PFSK-1 (cell line): ENCODE data around the gene SDHB.

ENCODE experiments used
- POLR2AphosphoS5 ChIP-seq: IDR thresholded peaks from 2 replicates; pipeline ENCODE4 v1.6.1; 2012; ENCODE audit warnings: low read depth, mild to moderate bottlenecking, control low read depth, low read length, moderate library complexity
- SIN3A ChIP-seq: IDR thresholded peaks from 2 replicates; pipeline ENCODE4 v1.6.1; 2012; ENCODE audit warnings: mild to moderate bottlenecking, low read length, moderate library complexity, borderline replicate concordance; ENCODE audit not compliant: insufficient read depth
- TAF1 ChIP-seq: IDR thresholded peaks from 2 replicates; pipeline ENCODE4 v1.6.1; 2012; ENCODE audit warnings: low read length, control low read depth, borderline replicate concordance; ENCODE audit not compliant: insufficient read depth
- TF ChIP-seq, protein P1 (sequence below), 2 experiments: IDR thresholded peaks; 2 replicates each; pipeline versions ENCODE4 v1.6.1 to v1.8.0; 2011 to 2012; ENCODE audit warnings: low read depth in 2 of 2, low read length in 2 of 2, control low read depth in 1 of 2, inconsistent platforms in 1 of 2, mild to moderate bottlenecking in 1 of 2, moderate library complexity in 1 of 2; ENCODE audit not compliant: insufficient read depth in 1 of 2

DNA sequence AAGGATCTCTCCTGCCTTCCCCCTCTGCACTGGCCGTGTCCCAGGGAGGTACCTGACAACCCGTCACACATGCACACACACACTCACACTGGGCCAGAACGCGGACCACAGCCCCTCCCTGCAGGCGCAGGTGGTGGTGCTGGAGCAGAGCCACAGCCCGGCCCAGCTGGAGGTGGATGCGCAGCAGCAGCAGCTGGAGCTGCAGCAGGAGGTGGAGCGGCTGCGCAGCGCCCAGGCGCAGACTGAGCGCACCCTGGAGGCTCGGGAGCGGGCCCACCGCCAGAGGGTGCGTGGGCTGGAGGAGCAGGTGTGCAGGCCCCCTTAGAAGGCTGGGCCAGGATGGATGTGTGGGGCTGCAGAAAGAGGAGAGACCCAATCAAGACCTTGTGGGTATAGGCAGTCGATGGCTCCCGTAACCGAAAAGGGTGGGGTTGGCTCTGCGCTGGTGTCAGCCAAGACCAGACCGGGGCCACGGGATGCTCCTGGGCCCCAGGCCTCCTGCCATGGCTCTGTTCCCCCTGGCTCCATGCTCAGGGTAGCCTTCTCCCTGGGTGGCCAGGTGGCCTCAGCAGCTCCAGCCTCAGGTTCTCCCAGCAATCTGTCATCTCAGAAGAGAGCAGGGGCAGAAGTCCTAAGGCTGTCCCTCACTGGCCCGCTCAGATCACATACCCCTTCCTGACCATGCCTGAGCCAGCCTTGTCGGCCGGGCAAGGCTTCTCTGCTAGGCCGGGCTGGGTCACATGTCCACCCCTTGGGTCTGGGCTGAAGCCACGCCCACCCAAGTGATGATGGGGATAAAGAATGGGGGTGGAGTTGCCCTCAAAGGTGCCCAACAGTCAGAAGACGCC lies 82.3 kb downstream of the SDHB start:
- no peak for TF ChIP-seq SIN3A
- no peak; the same call in 1 of the 2 replicates for TF ChIP-seq POLR2AphosphoS5
- no peak for TF ChIP-seq TAF1
- TF ChIP-seq, protein P1, sequence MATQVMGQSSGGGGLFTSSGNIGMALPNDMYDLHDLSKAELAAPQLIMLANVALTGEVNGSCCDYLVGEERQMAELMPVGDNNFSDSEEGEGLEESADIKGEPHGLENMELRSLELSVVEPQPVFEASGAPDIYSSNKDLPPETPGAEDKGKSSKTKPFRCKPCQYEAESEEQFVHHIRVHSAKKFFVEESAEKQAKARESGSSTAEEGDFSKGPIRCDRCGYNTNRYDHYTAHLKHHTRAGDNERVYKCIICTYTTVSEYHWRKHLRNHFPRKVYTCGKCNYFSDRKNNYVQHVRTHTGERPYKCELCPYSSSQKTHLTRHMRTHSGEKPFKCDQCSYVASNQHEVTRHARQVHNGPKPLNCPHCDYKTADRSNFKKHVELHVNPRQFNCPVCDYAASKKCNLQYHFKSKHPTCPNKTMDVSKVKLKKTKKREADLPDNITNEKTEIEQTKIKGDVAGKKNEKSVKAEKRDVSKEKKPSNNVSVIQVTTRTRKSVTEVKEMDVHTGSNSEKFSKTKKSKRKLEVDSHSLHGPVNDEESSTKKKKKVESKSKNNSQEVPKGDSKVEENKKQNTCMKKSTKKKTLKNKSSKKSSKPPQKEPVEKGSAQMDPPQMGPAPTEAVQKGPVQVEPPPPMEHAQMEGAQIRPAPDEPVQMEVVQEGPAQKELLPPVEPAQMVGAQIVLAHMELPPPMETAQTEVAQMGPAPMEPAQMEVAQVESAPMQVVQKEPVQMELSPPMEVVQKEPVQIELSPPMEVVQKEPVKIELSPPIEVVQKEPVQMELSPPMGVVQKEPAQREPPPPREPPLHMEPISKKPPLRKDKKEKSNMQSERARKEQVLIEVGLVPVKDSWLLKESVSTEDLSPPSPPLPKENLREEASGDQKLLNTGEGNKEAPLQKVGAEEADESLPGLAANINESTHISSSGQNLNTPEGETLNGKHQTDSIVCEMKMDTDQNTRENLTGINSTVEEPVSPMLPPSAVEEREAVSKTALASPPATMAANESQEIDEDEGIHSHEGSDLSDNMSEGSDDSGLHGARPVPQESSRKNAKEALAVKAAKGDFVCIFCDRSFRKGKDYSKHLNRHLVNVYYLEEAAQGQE (IDR thresholded peaks at IDR 0.05; ENCODE audit: insufficient read depth in 1 of 2, low read depth in 2 of 2, low read length in 2 of 2): no peak
